CD4-positive, alpha-beta T cell (primary cell): ENCODE data around the gene PRR16. TPM values are rescaled to one million over a fixed set of nuclear protein-coding genes. Genes with fewer than 3 reads are reported as not detected.

ENCODE experiments used
- ATAC-seq: fragments of 200-7000 bp; cut with Tn5 transposase; one replicate; pipeline ENCODE4 v1.10.0; 2022; ENCODE audit warnings: mild to moderate bottlenecking; ENCODE audit not compliant: poor library complexity
- CTCF ChIA-PET: fragments of 350-600 bp; sonication (Branson Sonifier 250); formaldehyde crosslinking; loops from one replicate; lab custom pipeline; 2021; ENCODE audit warnings: antibody characterized with exemption, inconsistent platforms; lab: Charles Lee
- POLR2A ChIA-PET: fragments of 350-600 bp; sonication (Branson Sonifier 250); formaldehyde crosslinking; loops from one replicate; lab custom pipeline; 2021; ENCODE audit warnings: antibody characterized with exemption, inconsistent platforms; lab: Charles Lee
- DNase-seq, 14 experiments: peaks; one replicate each; pipeline ENCODE4 v3.0.0-alpha.2; 2013 to 2020; ENCODE audit warnings: mixed read lengths in 2 of 14
- H3K27ac ChIP-seq, 2 donors: one replicate each; pipeline versions ENCODE4 v1.5.1 to v1.7.0; 2013; ENCODE audit warnings: low read length in 2 of 2, low read depth in 1 of 2, mild to moderate bottlenecking in 1 of 2
- H3K27me3 ChIP-seq, 2 experiments: 1 replicate in 1 of 2; 2 replicates in 1 of 2; pipeline versions ENCODE4 v1.6.1 to v1.7.0; 2013; ENCODE audit warnings: low read length in 2 of 2, control low read depth in 1 of 2, mild to moderate bottlenecking in 1 of 2, moderate library complexity in 1 of 2; ENCODE audit not compliant: insufficient read depth in 2 of 2, control insufficient read depth in 1 of 2
- H3K36me3 ChIP-seq: one replicate; pipeline ENCODE4 v1.6.1; 2013; ENCODE audit warnings: low read length, control low read depth; ENCODE audit not compliant: insufficient read depth
- H3K4me1 ChIP-seq: one replicate; pipeline ENCODE4 v1.6.1; 2013; ENCODE audit warnings: low read length, control low read depth; ENCODE audit not compliant: insufficient read depth
- H3K4me3 ChIP-seq: one replicate; pipeline ENCODE4 v1.5.1; 2013; ENCODE audit warnings: mild to moderate bottlenecking, low read length, moderate library complexity
- H3K9me3 ChIP-seq, 2 experiments: 1 replicate in 1 of 2; 2 replicates in 1 of 2; pipeline versions ENCODE4 v1.6.1 to v1.7.0; 2013; ENCODE audit warnings: low read length in 2 of 2, mild to moderate bottlenecking in 2 of 2, control low read depth in 1 of 2, moderate library complexity in 1 of 2; ENCODE audit not compliant: control insufficient read depth in 1 of 2, insufficient read depth in 1 of 2
- H3K27ac Mint-ChIP-seq: one replicate; pipeline ENCODE4 v1.8.0; 2020; ENCODE audit warnings: mixed read lengths
- H3K27me3 Mint-ChIP-seq: one replicate; pipeline ENCODE4 v1.8.0; 2021; ENCODE audit warnings: mixed read lengths
- H3K36me3 Mint-ChIP-seq: one replicate; pipeline ENCODE4 v1.8.0; 2021; ENCODE audit warnings: low read depth, mixed read lengths
- H3K4me1 Mint-ChIP-seq: one replicate; pipeline ENCODE4 v1.8.0; 2021; ENCODE audit warnings: low read depth, mixed read lengths
- H3K4me3 Mint-ChIP-seq: one replicate; pipeline ENCODE4 v1.8.0; 2020; ENCODE audit warnings: mild to moderate bottlenecking, mixed read lengths
- H3K9me3 Mint-ChIP-seq: one replicate; pipeline ENCODE4 v1.8.0; 2020; ENCODE audit warnings: mixed read lengths
- CTCF ChIP-seq: fragments of 200-600 bp; IDR thresholded peaks from one replicate; pipeline ENCODE4 v1.8.0; 2022; ENCODE audit warnings: antibody characterized with exemption, mild to moderate bottlenecking
- intact Hi-C, 2 experiments: fragments of 100-400 bp; cut with DNase I in 1 of 2; cut with micrococcal nuclease in 1 of 2; formaldehyde crosslinking; loops; one replicate each; pipeline versions ENCODE4 v1.15.1 to v1.9.0; 2023 to 2025; cut with DNase I, micrococcal nuclease
- total RNA-seq, 174 experiments: library from RNA in 2 of 174; stranded (reverse) in 2 of 174; gene quantifications; one replicate each; pipeline ENCODE4 v1.2.3 and lab custom pipeline; 2021 to 2026

PRR16 gene
- total RNA-seq, 2 experiments from 2014 or later: not detected

- Histone ChIP-seq H3K36me3 (no peaks in the 10 kb centered on the region), H3K9me3 (peaks cover 0 to 3% of the 10 kb centered on the region in 2 experiments), H3K4me3 (no peak overlapping the region), H3K27ac (no peak overlapping the region), H3K27me3 (no peaks in the 10 kb centered on the region), H3K4me1 (no peaks in the 10 kb centered on the region)
- intact Hi-C loops: no loop called here
- Mint-ChIP-seq H3K4me3 (no peak overlapping the region), H3K9me3 (peaks cover 4% of the 10 kb centered on the region), H3K4me1 (no peaks in the 10 kb centered on the region), H3K27me3 (no peaks in the 10 kb centered on the region), H3K36me3 (no peaks in the 10 kb centered on the region), H3K27ac (no peak overlapping the region)
- TF ChIP-seq CTCF: no peak
- POLR2A ChIA-PET: no interaction called here
- CTCF ChIA-PET: interaction anchor here (0.7 kb wide), 1 partner anchor 1794 kb away, joined by 3 read pairs; no protein-coding TSS in a partner anchor
- no peak for DNase-seq
- no peak for ATAC-seq
Measured at GRCh38 chr5:120682851-120683250, 218.8 kb downstream of the PRR16 start.

- Mint-ChIP-seq H3K4me3 (no peak overlapping the region), H3K9me3 (no peaks in the 10 kb centered on the region), H3K4me1 (no peaks in the 10 kb centered on the region), H3K27me3 (no peaks in the 10 kb centered on the region), H3K36me3 (no peaks in the 10 kb centered on the region), H3K27ac (no peak overlapping the region)
- no peak for DNase-seq
- Histone ChIP-seq H3K27ac (no peak overlapping the region), H3K36me3 (no peaks in the 10 kb centered on the region), H3K4me3 (no peak overlapping the region), H3K4me1 (no peaks in the 10 kb centered on the region), H3K9me3 (no peaks in the 10 kb centered on the region), H3K27me3 (no peaks in the 10 kb centered on the region)
- TF ChIP-seq CTCF: no peak
- CTCF ChIA-PET: interaction anchor here (0.7 kb wide), 1 partner anchor 1795 kb away, joined by 3 read pairs; no protein-coding TSS in a partner anchor
- intact Hi-C loops: no loop called here
- POLR2A ChIA-PET: no interaction called here
- ATAC-seq: no peak
Measured at GRCh38 chr5:120683580-120683979, 219.5 kb downstream of the PRR16 start.

- Histone ChIP-seq H3K4me3 (no peak overlapping the region), H3K36me3 (no peaks in the 10 kb centered on the region), H3K9me3 (no peaks in the 10 kb centered on the region), H3K27ac (no peak overlapping the region), H3K27me3 (no peaks in the 10 kb centered on the region), H3K4me1 (no peaks in the 10 kb centered on the region)
- CTCF ChIA-PET: no interaction called here
- TF ChIP-seq CTCF: no peak
- H3K27ac Mint-ChIP-seq: no peak overlapping the region
- no peak for DNase-seq
- no peak overlapping the region for H3K4me3 Mint-ChIP-seq
- no peaks in the 10 kb centered on the region for H3K27me3 Mint-ChIP-seq
- H3K36me3 Mint-ChIP-seq: no peaks in the 10 kb centered on the region
- H3K4me1 Mint-ChIP-seq: no peaks in the 10 kb centered on the region
- POLR2A ChIA-PET: no interaction called here
- no peaks in the 10 kb centered on the region for H3K9me3 Mint-ChIP-seq
- intact Hi-C loops: no loop called here
- ATAC-seq: no peak
Measured at GRCh38 chr5:120684213-120684612, 220.1 kb downstream of the PRR16 start.
